ENCODE data around the gene LRG1.

LRG1 gene, protein sequence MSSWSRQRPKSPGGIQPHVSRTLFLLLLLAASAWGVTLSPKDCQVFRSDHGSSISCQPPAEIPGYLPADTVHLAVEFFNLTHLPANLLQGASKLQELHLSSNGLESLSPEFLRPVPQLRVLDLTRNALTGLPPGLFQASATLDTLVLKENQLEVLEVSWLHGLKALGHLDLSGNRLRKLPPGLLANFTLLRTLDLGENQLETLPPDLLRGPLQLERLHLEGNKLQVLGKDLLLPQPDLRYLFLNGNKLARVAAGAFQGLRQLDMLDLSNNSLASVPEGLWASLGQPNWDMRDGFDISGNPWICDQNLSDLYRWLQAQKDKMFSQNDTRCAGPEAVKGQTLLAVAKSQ

DNA sequence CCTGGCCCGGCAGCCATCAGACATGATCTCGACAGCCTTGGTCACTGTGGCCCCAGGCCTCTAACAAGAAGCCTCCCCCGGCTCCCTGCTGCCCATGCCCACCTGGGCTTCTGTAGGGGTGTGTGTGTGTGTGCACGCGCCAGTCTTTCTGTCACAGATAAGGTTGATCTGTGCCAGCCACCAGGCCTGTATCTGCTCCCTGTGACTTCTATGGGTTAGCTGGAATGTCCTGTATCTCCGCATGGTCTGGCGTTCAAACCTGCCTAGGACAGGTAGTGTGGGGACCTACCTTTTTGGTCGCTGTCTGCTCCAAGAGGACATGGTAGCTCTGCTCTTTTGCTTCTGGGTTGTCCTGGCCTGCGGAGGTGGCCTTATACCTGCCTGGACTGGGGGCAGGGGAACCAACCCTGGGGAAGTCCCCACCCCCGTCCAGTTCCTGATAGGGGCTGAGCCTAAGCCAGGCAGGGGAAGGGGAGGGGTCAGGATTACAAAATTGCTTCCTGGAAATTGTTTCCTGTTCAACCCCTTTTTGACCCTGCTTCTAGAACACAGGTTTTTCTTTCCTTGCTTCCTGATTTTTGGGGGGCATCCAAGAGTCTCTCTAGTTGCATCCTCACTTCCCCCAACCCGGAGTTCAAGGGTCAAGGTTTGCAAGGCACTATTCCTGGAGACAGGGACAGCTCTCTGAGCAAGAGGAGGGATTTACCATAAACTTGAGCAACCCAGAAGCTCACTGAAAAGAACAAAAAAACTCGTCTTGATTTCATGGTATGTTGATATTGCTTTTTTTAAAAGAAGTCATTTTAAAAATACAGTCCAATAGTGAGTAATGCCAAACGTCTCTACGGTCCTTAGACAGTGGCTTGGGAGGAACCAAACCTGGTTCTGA is at the start of gene LRG1:
LRG1 (minus strand) TSS at position 344 of the 889 bp plus-strand sequence; CDS start at position 321, 23 bp downstream.
- DNase-seq, result no peak

DNA sequence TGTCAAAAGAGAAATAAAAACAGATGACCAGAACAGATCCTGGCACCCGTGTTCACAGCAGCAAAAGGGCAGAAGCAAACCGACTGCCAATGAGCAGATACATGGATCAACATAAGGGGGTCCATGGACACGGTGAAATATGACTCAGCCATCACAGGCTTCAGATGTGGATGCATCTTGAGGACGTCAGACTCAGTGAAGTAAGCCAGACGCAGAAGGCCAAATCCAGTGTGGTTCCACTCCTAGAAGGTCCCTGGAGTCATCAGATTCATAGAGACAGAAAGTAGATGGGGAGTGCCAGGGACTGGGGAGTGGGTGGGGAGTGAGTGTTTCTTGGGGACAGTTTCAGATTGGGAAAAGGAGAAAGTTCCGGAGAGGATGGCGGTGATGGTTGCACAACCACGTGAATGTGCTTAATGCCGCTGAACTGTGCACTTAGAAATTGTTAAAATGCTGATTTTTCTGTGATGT is 48.5 kb upstream of the LRG1 start:
- DNase-seq, result no peak

DNA sequence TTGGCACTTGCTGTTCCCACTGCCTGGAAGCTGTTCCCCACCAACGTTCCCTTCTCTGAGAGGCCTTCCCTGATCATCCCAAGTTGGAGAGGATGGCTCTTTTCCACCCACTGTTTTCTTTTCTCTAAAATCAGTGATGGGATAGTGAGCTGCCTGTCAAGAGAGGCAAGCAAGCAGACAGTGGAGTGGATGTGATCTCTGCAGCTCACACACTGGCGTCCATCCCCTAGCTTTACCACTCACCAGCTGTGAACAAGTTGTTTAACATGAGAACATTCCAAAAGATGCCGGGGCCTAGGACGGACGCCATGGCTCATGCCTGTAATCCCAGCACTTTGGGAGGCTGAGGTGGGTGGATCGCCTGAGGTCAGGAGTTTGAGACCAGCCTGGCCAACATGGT is 47.7 kb upstream of the LRG1 start:
- no peak for DNase-seq

DNA sequence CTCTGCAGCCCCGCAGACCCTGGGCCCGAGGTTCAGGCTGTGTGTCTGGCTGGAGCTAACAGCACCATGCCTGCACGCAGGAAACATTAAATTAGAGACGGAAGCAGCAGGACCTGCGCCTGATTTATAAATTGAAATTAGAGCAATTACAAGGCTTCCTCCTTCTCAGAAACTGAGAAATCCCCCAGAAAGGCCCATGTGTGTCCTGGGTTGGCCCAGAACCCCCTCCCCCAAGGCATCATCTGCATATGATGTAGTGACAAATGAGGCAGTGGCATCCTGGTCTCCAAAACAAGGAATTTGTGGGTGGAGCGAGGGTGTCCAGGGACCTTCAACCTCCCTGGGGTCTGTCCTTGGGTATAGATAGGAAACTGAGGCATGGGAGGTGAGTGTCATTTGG is 46.9 kb upstream of the LRG1 start:
- DNase-seq, result no peak

DNA sequence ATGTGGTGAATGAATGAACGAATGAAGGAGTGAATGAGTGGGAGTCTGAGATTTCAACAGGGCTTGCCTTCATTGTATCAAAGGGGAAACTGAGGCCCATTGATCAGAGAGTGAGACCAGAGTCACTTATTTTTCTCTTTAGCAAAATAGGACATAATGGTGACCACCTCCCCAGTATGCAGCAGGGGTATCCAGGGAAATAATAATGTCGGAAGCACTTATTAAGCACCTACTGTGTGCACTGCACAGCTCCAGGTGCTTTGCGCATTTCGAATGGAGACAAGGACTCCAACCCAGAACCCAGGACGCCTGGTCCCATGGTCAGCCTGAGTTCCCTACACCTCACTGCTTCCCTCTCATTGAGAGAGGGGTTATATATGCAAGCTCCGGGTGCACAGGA is 46.4 kb upstream of the LRG1 start:
- no peak for DNase-seq

DNA sequence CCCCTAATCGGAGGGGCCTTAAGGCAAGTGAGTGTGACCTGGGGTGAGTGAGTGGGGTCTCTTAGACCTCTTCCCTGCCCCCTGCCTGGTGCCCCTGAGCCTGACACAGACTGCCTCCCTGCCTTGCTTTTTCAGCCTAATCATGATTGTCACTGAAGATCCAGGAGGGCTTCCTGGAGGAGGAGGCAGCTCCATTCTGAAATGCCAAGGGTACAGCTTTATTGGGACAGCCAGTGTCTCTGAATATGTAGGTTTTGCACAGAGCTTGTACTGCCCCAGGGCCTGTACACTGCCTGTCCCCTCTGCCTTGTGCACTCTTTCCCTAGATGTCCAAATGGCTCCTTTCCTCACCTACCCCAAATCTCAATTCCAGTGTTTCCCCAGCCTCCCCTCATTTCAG is 45.7 kb upstream of the LRG1 start:
- DNase-seq, result no peak

DNA sequence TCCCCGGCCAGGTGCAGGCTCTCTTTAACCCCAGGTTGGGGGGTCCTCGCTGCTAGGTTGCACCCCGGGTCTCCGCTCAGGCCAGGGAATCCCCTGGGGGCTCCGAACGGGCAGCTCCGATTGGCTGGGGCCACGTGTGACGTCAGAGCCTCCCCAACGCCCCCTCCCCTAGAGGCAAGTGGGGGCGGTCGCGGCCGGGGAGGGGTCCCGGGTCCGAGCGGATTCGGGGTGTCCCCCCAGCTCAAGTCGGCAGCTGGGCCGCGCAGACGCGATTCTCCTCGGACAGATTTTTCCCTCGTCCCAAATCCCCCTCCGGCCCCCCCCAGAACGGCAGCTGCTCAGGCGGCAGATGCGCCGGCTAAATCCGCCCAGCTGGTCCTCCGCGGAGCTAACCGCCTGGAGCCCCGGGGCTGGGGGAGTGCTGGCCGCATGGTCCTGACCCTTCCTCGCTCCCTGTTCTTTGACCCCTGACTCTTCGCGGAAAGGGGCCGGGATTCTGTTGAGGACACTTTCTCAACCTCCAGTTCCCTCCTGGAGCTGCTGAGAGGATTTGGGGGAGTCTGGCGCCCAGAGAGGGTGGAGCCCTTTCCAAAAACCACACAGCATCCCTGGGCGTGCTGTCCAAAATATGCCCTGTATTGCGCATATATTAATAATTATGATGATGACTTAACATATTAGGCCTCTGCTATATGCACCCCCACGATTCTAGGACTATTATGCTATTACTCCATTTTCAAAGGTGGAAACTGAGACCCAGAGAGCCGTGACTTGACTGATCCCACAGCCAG is 45.0 kb upstream of the LRG1 start:
- no peak for DNase-seq

DNA sequence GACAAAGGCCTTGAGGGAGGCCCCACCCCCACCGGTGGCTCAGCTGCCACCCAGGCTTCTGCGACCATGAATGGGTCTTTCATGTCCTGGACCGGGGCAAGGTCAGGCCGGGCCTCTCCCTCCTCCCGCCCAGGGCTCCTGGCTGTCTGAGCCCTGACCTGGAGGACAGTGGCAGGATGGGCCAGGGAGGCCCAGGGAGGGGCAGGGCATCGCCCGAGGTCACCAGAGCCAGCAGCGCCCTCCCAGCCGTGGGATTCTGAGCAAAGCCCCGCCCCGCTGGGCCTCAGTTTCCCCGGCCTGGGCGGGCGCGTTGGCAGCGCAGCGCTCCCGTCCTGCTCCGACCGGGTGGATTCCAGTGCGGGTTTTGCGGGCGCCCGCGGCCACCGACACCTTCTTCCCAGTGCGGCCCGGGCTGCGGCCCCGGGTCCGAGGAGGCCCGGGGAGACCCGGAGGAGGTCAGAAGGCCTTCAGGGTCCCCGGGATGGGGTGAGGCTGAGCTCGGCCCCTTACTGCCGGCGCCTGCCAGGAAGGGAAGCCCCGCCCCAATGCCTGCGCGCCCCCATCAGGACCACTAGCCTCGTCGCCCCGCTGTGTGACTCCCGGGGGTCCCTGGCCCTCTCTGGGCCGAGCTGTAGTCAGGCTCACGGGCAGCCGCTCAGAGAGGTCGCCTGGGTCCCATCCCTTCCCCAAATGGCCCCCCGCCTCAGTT is 44.3 kb upstream of the LRG1 start:
- DNase-seq, result no peak

DNA sequence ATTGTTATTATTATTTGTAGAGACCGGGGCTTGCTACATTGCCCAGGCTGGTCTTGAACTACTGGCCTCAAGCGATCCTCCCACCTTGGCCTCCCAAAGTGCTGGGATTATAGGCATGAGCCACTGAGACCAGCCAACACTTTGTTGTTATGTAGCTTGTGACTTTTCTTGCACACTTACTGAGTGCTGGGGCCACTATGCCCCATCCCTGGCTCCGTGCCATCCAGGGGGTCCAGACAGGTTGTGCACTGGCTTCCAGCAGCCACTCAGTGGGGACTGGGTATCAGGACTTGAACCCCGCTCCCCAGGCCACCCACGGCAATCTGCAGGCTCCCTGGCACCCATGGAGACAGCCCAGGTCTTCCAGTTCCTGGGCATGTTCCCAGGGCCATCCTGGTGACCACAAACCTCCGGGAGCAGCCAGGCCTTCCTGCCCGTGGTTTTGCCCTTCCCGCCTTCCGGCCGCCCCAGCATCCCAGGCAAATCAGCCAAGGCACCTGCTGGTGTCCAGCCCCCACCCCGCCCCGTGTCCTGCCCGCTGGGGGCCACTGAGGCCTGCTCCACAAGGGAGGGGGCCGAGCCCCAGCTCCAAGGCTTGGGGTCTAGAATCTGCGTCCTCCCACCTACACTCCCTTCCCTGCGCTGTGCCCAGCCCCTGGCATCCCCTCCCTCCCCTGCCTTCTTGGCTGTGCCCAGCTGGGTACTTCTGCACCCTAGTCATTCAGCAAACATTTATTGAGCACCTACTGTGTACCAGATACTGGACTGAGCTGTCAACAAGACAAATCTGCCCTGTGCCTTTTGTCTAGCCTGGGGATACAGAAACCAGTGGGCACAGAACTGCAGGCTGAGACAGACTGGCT is 43.4 kb upstream of the LRG1 start:
- DNase-seq, result no peak

DNA sequence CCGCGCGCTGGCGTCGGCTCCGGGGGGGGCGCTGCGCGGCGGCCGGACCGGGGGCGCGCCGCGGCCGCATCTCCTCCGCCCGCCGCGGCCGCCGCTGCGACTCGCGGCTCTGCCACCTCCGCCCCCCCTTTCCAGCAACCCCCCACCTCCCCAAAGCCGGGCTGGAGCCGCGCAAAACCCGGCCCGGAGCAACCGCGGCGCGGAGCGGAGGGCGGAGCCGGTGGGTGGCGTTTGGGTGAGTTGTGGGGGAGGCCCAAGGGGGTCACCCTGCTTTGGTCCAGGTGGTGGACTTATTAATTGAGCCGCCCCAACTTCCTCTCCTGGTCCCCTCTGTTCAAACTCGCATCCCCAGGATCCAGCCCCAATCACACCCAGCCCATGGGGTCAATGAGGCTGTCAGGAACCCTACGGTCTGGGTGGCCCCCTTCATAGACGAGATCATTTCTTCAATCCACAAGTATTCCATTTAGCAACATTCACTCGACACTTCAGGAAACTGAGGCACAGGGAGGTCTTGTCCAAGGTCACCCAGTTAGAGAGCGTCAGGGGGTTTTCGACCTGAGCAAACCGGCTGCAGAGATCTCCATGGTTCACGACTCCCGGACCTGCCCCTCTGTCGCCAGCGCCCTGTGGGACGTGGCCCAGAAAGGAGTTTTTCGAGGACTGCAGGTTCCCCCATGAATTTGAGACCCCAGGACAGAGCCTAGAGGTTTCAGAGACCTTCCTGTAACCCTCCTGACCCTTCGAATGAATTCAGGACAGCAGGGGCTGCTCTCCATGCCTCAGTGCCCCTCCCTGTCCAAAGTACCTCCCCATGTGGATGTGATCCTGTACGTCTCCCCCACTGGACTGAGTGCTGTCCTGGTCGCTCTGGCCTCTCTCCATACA is 42.1 kb upstream of the LRG1 start:
- DNase-seq, result no peak

DNA sequence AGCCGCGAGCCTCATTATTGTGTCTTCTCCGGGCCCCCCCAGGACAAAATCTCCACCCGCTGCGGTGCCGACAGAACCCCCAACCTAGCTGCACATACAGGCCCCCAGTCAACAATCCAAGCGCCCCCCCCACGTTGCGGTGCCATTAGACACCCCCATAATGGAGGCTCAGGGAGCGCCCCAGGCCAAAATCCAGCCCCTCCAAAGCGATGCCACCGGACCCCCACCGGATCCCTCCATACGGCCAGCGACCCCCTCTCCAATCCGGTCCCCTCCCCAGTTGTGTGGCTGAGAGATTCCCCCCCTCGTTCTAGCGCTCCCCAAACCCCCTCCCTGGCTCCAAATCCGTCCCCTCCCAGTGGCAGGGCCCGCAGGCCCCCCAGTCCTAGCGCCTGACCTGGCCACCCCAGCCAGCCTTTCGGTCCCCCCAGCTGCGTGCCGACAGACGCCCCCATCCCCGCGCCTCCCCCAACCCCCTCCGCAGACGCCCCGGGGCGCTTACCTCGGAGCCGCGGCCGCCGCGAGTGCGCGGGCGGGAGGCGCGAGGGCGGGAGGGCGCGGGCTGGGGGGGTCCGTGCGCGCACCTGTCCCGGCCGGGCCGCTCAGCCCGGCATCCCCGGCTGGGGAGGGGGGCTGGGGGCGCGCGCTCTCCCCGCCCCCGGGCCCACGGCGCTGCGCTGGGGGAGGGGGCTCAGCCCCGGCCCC is 41.3 kb upstream of the LRG1 start:
- no peak for DNase-seq

DNA sequence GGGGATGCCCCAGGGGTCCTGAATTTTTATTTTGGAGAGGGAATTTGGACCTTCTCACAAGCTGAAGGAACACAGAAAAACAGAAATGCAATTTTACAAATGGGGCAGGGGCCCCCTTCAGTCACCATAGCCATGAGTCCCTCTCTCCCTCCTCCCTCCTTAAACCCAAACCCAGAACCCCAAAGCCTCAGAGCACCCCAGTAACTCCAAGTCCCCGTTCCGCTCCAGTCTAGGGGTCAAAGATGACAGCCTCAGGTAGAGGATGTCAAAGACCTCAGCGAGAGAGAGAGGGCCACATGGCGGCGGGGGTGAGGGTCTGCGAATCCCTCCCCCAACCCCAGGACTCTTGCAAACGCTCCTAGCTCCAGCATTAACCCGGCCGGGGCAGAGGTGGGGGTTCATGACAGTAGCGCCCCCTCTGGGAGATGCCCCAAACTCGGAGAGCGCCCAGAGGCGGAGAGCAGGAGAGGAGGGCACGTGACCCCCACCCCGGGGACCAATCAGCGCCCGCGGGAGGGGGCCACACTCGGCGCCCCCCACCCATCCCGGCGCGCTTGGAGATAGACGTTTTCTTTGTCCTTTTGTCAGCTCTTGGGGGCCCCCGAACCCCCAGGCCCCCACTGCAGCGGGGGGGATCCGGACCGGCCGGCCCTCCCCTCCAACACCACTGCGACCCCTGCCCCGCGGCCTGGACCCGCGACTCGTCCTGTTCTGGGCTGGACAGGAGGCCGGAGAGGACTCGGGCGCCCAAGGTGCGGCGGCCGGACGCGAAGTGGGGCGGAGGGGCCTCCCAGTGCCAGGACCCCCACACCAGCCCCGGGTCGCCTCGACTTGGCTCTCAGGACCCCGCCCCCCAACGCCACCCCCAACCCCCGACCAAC is 40.4 kb upstream of the LRG1 start:
- DNase-seq, result no peak

DNA sequence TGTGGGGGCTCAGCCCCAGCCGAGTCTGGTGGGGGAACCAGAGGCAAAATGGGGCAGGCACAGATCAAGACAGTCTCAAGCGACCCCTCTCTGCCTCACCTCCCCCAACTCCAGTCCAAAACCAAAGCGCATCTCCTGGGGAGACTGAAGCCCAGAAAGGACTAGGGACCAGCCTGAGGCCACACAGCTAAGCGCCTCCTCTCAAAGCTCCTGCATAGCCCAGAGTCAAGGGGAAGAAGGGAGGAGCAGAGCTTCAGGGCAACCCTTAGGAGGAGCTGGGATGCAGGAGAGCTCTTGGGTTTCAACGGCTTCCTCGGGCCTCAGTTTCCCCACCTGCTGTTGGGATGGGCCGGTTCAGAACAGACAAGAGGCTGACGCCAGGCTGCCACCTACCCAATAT is 39.6 kb upstream of the LRG1 start:
- DNase-seq, result no peak

DNA sequence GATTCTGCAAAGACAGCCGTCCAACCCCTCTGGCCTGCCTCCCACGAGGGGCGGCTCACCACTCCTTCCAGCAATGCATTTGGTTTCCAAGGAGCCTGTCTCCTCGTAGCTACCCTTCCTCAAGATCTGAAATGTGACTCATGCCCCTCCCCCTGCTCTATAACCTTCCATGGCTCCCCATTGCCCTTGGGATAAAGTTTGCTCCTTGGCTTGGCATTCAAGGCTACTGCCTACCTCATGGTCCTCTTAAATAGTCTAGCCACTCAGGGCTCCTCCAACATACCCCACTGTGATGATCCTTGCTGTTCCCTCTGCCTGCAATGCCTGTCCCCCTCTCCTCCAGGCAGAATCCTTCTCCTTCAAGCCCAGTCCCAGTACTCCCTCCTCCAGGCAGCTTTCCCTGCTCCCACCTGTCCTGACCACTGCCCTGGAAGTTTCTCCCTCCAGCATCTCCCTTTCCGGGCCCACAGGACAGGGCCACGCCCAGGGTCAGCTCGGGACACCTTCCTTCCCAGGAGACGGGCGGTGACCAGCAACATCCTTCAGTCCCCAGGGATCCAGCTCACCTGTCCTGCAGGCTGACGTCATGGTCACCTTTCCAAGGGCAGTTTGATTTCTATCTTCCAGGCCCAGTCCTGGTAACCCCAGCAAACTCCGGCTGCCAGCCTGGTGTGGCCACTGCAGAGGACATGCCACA is 38.9 kb upstream of the LRG1 start:
- DNase-seq, result no peak

DNA sequence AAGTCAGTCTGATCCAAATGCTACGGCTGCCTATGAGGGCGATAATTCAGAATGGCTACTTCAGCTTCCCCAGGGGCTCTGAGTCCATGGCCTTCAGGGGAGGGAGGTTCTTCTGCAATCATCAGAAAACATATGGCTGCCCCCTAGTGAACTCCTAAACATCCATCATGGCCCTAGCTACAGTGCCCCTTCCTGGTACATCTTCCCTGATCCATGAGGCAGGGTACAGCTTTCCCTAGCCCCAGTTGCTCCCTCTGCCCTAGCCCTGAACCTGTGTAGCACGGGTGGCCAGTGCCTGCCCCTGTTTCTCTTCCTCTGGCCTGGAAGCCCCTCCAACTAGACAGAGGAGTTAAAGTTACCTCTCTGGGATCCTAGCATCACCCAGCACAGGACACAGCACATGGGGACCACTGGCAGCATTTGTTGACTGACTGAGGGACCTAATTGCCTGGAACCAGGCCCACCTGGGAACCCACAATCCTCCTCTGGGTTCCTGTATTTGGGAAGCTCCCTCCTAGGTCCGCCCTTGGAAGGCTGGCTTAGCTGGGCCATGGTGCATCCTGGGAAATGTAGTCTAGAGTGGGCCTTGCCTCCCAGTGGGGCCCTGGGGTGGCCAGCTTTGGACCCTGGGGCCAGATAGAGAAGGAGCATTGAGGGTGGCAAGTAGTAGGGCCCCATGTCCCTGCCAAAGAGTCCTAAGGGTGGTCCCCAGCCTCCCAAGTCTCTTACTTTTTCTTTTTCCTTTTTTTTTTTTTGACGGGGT is 37.4 kb upstream of the LRG1 start:
- DNase-seq, result no peak

DNA sequence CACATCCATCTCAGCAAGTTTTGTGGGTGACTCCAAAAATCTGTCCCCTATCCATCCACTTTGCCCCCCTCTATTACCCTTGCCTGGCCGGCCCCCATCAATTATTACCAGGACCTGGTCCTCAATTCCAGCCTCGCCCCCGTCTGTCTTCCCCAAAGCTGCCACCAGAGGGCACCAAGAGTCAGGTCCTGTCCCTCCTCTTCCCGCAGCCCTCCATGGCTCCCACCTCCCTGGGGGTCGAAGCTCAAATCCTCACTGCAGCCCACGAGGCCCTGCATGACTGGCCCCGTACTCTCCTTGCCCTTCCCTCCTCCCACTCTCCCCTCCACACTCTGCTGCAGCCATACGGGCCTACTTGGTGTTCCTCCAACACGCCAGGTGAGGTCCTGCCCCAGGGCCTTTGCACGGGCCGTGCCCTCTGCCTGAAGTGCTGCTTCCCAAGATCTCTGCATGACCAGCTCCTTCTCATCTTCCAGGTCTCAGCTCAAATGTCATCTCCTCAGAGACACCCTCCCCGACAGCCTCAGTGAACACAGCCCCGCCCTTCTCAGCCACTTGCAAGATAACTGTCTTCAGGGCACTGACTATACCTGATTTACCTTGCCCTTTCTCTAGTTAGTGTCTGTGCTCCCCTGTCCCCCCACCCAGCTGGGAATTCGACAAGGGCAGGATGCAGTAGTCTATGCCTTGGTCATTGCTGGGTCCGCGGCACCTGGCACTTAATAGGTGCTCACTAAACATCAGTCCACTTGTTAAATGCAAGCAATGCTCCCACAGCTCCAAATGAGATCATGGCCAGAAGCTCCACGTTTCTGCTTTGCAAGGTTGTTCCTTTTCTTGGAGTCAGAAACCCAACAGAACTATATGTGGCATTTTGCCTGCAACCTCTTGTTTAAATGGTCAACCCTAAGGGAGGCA is 36.4 kb upstream of the LRG1 start:
- no peak for DNase-seq
